Central memory CD8-positive, alpha-beta T cell (primary cell): ENCODE measurements around the gene SELP.

Experiments
- ATAC-seq: fragments of 150-1000 bp; cut with Tn5 transposase; replicated peaks from 2 replicates; pipeline ENCODE4 v1.10.0; 2022; ENCODE audit warnings: mild to moderate bottlenecking, moderate FRiP score, moderate number of reproducible peaks; ENCODE audit not compliant: poor library complexity, severe bottlenecking; ENCODE audit errors: extremely low read depth
- DNase-seq, 2 donors: peaks; one replicate each; pipeline ENCODE4 v3.0.0; 2021; ENCODE audit warnings: low spot score in 2 of 2
- H3K27ac Mint-ChIP-seq: one replicate; pipeline ENCODE4 v1.8.0; 2022; ENCODE audit warnings: low read depth, mild to moderate bottlenecking, moderate library complexity, mixed read lengths
- H3K27me3 Mint-ChIP-seq: one replicate; pipeline ENCODE4 v1.8.0; 2022; ENCODE audit warnings: mixed read lengths
- H3K36me3 Mint-ChIP-seq: one replicate; pipeline ENCODE4 v1.8.0; 2022; ENCODE audit warnings: mild to moderate bottlenecking, moderate library complexity, mixed read lengths; ENCODE audit not compliant: insufficient read depth
- H3K4me1 Mint-ChIP-seq: one replicate; pipeline ENCODE4 v1.8.0; 2022; ENCODE audit warnings: mixed read lengths
- H3K4me3 Mint-ChIP-seq: one replicate; pipeline ENCODE4 v1.8.0; 2022; ENCODE audit warnings: mild to moderate bottlenecking, moderate library complexity, mixed read lengths
- H3K9me3 Mint-ChIP-seq: one replicate; pipeline ENCODE4 v1.8.0; 2022; ENCODE audit warnings: mixed read lengths

SELP gene

DNA sequence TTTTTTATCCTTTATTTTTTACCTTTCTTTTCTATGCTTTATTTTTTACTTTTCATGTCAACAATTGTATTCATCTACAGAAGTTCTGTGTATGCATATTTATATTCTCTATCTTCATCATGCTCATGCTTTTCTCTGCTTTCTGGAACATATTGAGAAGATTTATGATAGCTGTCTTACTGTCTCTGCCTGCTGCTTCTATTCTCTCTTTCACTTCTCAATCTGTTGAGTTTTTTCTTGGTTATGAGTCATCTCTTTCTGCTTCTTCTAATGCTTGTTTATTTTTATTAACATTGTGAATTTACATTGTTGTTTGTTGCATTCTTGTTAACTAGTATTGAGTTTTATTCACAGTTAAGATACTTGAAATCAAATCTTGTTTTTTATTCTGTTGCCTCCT is 66.3 kb downstream of the SELP start:
- H3K4me1 Mint-ChIP-seq: no peaks in the 10 kb centered on the region
- peaks cover 3% of the 10 kb centered on the region for H3K36me3 Mint-ChIP-seq
- no peak overlapping the region for H3K27ac Mint-ChIP-seq
- H3K27me3 Mint-ChIP-seq: peaks cover 19% of the 10 kb centered on the region
- H3K4me3 Mint-ChIP-seq: no peak overlapping the region
- DNase-seq (no peak), ATAC-seq (no peak)
- H3K9me3 Mint-ChIP-seq: no peaks in the 10 kb centered on the region

DNA sequence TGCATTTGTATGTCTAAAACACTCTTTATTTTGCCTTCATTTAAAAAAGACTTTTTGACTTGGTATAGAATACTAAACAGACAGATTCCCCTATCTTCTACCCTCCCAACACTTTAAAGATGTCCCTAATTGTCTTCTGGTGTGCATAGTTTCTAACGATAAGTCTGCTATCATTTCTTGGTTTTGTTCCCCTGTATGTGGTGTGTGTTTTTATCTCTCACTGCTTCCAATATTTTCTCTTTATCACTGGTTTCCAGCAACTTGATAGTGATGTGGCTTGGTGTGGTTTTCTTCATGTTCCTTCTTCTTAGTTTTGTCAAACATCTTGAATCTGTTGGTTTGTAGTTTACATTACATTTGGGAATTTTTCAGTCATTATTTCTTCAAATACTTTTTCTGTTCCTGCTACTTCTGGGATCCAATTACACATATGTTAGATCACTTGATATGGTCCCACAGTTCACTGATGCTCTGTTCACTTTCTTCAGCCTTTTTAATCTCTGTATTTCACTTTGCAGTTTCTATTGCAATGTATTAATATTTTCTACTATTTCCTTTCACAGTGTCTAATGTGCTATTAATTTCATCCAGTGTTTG is 66.8 kb downstream of the SELP start:
- Mint-ChIP-seq H3K27ac (no peak overlapping the region), H3K4me3 (no peak overlapping the region), H3K27me3 (peaks cover 19% of the 10 kb centered on the region), H3K4me1 (no peaks in the 10 kb centered on the region), H3K9me3 (no peaks in the 10 kb centered on the region), H3K36me3 (peaks cover 3% of the 10 kb centered on the region)
- DNase-seq: no peak
- no peak for ATAC-seq

DNA sequence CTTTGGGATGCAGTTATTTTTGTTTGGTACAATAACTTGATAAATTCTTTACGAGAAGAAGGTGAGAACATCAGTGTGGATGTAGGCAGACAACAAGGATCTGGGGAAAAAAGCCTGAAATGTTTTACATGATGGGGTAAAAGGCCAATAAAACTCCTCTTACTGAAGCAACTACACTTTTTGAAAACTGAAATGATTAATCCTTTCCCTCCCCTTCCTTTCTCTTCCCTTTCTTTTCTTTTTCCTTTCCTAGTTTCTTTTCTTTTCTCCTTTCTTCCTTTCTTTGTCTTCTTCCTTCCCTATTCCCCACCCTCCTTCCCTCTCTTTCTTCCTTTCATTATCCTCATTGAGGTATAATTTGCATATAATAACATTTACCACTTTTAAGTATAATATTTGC is 68.2 kb downstream of the SELP start:
- Mint-ChIP-seq H3K27ac (no peak overlapping the region), H3K4me3 (no peak overlapping the region), H3K36me3 (peaks cover 3% of the 10 kb centered on the region)

DNA sequence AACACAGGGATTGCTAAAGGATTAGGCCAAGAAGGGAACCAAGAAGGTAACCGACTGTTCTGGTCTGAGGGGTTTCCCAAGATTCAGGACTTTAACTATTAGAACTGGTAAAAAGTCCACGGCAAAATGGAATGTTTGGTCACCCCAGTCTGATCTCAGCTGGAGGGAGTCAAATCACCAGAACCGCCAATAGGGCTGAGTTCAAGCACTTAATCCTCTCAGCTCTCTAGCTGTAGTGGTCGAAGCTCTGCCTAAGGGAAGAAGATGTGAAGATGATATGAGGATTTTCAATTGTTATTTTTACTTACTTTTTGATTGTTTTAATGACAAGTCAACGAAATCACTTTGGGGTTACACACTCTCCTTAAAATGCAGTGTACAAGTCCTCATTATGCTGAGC is 72.8 kb downstream of the SELP start:
- H3K27me3 Mint-ChIP-seq: no peaks in the 10 kb centered on the region
- no peaks in the 10 kb centered on the region for H3K4me1 Mint-ChIP-seq
- DNase-seq (no peak), ATAC-seq (no peak)
- H3K4me3 Mint-ChIP-seq: no peak overlapping the region
- no peak overlapping the region for H3K27ac Mint-ChIP-seq
- H3K9me3 Mint-ChIP-seq: no peaks in the 10 kb centered on the region
- no peaks in the 10 kb centered on the region for H3K36me3 Mint-ChIP-seq

More for the DNA sequence above, 68.2 kb downstream of the SELP start:
- ATAC-seq: no peak
- no peak for DNase-seq
- Mint-ChIP-seq H3K4me1 (no peaks in the 10 kb centered on the region), H3K9me3 (no peaks in the 10 kb centered on the region), H3K27me3 (peaks cover 19% of the 10 kb centered on the region)

DNA sequence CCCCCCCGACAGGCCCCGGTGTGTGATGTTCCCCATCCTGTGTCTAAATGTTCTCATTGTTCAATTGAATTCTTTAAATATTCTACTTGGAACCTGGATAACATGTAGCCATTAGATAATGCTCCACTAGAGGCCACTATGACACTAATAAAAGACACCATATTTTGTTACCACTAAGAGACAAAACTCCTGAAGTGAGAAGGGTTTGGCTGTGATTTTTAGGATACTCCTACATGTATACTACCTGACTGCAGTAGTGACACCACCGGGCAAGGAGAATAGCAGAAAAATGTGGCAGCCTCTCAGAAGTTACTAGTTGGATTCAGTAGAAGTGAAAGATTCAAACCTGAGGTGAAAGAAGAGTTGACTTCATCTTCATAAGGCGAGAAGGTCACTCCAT is 79.6 kb downstream of the SELP start:
- Mint-ChIP-seq H3K4me3 (no peak overlapping the region), H3K36me3 (no peaks in the 10 kb centered on the region), H3K27me3 (no peaks in the 10 kb centered on the region), H3K27ac (no peak overlapping the region), H3K9me3 (no peaks in the 10 kb centered on the region), H3K4me1 (peaks cover 5% of the 10 kb centered on the region)
- DNase-seq (no peak), ATAC-seq (peak; percentile 60)

DNA sequence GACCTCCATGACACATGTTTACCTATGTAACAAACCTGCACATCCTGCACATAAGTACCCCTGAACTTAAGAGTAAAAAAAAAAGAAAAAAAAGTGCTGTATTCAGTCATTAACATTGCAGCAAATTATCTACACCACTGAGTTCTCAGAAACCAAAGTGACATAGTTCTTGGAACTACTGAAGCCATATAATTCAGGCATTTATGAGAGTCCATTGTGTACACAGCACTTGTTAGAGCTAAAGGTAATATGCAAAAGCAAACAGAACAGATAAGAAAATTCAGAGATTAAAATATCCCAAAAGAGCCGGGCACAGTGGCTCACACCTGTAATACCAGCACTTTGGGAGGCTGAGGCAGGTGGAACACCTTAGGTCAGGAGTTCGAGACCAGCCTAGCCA is 81.6 kb downstream of the SELP start:
- ATAC-seq: no peak
- no peak overlapping the region for H3K4me3 Mint-ChIP-seq
- H3K27me3 Mint-ChIP-seq: no peaks in the 10 kb centered on the region
- no peaks in the 10 kb centered on the region for H3K9me3 Mint-ChIP-seq
- DNase-seq: no peak
- peaks cover 5% of the 10 kb centered on the region for H3K4me1 Mint-ChIP-seq
- H3K27ac Mint-ChIP-seq: no peak overlapping the region
- H3K36me3 Mint-ChIP-seq: no peaks in the 10 kb centered on the region

DNA sequence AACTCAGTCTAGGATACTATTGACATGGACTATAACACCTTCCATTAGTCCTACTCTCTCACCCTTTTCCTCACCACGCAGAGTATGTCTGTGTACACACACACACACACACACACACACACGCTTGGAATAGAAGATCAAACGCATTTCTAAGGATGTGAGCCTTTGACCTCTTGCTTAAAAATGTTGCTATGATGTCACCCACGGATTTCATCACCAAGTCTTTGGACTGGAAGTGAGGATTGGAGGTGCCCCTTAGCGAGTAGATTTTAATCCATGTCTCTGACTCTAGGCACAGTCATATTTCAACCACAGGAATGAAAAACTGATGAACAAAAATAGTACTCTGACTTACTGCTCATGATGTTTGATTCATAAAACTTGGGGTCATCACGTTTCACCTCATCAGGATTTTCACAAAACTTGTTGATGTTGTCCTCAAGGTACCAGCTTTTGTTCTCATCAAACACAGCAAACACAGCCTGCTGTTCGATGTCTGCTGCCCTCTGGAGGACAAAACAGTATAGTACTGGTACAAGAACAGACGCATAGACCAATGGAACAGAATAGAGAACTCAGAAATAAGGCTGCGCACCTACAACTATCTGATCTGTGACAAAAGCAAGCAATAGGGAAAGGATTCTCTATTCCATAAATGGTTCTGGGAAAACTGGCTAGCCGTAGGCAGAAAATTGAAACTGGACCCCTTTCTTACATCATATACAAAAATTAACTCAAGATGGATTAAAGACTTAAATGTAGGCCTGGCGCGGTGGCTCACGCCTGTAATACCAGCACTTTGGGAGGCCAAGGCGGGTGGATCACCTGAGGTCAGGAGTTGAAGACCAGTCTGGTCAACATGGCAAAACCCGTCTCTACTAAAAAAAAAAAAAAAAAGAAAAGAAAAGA is 83.6 kb downstream of the SELP start:
- Mint-ChIP-seq H3K9me3 (no peaks in the 10 kb centered on the region), H3K27ac (peak overlapping the region; percentile 42), H3K36me3 (peaks cover 3% of the 10 kb centered on the region), H3K4me1 (peaks cover 5% of the 10 kb centered on the region), H3K4me3 (no peak overlapping the region), H3K27me3 (peaks cover 6% of the 10 kb centered on the region)
- ATAC-seq: peak; percentile 75
- DNase-seq: peak; percentile 22 to 44

DNA sequence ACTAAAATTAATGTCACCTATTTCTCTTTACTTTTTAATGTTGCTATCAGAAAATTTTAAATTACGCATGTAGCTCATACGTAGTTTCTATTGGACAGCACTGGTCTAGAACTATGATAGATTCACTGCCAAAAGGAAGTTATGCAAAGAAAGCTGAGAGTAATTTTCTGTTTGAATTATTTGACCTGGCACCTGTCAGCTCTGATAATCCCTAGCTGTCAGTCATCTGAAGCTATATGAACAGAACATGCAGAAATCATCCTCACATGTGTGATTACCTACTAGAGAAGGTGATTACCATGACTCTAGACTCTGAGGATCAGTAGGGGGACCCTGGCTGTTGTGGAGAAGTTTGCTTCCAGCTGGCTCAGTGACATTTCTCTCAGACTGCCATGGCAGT is 84.5 kb downstream of the SELP start:
- DNase-seq: no peak
- peaks cover 3% of the 10 kb centered on the region for H3K36me3 Mint-ChIP-seq

DNA sequence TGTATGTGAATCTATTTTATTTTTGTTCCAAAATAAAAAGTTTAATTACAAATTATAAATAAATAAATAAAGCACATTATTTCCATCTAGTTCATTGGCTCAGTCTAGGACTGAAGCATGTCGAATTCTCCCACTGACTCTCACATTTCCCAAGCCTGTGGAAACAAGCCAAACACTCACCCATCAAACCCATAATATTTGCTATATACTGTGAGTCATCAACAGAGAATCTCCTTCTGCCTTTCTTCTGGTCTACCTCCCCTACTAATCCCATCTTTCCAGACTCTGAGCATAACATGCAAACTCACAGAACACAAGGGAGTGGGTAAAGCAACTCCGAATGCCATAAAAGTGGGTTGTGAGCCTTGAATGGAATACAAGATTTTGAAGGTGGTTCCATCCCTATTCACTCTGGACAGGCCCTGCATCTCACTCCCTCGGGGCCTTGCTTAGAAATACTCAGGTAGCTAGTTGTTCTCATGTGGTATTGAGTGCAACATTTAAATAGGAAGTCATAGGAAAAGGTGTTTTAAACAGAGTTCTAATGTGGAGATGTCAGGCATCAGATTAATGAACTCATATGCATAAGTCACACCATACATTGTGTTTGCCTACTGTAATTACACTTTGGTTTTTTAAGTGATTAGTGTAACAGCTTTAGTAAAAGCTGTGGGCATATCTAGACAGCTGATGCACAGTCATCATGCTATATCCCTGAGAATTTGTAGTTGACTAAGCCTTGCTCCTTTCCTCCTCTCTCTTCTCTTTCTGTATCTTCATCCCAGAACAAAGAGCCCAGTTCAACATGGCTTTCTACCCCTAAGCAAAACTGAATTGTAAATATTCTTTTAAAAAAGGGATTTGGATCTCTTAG is 90.7 kb downstream of the SELP start:
- H3K9me3 Mint-ChIP-seq: no peaks in the 10 kb centered on the region
- no peak overlapping the region for H3K4me3 Mint-ChIP-seq
- ATAC-seq (no peak), DNase-seq (no peak)
- peaks cover 3% of the 10 kb centered on the region for H3K36me3 Mint-ChIP-seq
- H3K4me1 Mint-ChIP-seq: no peaks in the 10 kb centered on the region
- no peak overlapping the region for H3K27ac Mint-ChIP-seq
- peaks cover 6% of the 10 kb centered on the region for H3K27me3 Mint-ChIP-seq

More for the DNA sequence above, 84.5 kb downstream of the SELP start:
- Mint-ChIP-seq H3K9me3 (no peaks in the 10 kb centered on the region), H3K4me1 (peaks cover 4% of the 10 kb centered on the region), H3K27ac (no peak overlapping the region), H3K27me3 (peaks cover 6% of the 10 kb centered on the region), H3K4me3 (no peak overlapping the region)
- ATAC-seq: no peak
